ENCODE measurements around the gene BMP8A. TPM values are rescaled to one million over a fixed set of nuclear protein-coding genes. Genes with fewer than 3 reads are reported as not detected.
A peak's percentile ranks its signal among the peaks of the same experiment; 100 is the strongest.
"Not testable (repeated sequence)": the region's sequence is repeated elsewhere in the genome, so short reads cannot be mapped to it uniquely, and the experiment has no call there.

BMP8A gene
- total RNA-seq, 1 experiment from 2014 or later, result 0.54 TPM

- H3K4me3 ChIP-seq (ENCODE audit: low read depth in 2 of 2, low read length in 2 of 2); H3K36me3 ChIP-seq (ENCODE audit: control insufficient read depth, insufficient read depth, low read length); BruUV-seq (replicated peaks); CTCF ChIA-PET; intact Hi-C loops (cut with micrococcal nuclease; ENCODE audit: unreplicated experiment); DNase-seq (ENCODE audit: low read depth, low spot score); H3K27me3 ChIP-seq (ENCODE audit: control insufficient read depth, insufficient read depth, low read length); H3K27ac ChIP-seq (ENCODE audit: low read length); H3K9me3 ChIP-seq (ENCODE audit: control insufficient read depth, insufficient read depth, low read depth, low read length); POLR2A ChIA-PET; in situ Hi-C loops (cut with HindIII; ENCODE audit: low pct_unique_long_range_greater_than_20kb, low sequenced_read_pairs); ATAC-seq; H3K4me1 ChIP-seq (ENCODE audit: control insufficient read depth, insufficient read depth, low read length): not testable (repeated sequence)
Observed at GRCh38 chr1:39511477-39511876, 20.0 kb downstream of the BMP8A start.

- ATAC-seq, result peak; percentile 44; the same call in 1 of the 2 replicates
- H3K27ac ChIP-seq (ENCODE audit: low read length); H3K4me3 ChIP-seq (ENCODE audit: low read depth in 2 of 2, low read length in 2 of 2); H3K27me3 ChIP-seq (ENCODE audit: control insufficient read depth, insufficient read depth, low read length); H3K9me3 ChIP-seq (ENCODE audit: control insufficient read depth, insufficient read depth, low read depth, low read length); POLR2A ChIA-PET; intact Hi-C loops (cut with micrococcal nuclease; ENCODE audit: unreplicated experiment); BruUV-seq (replicated peaks); DNase-seq (ENCODE audit: low read depth, low spot score); CTCF ChIA-PET; H3K36me3 ChIP-seq (ENCODE audit: control insufficient read depth, insufficient read depth, low read length); in situ Hi-C loops (cut with HindIII; ENCODE audit: low pct_unique_long_range_greater_than_20kb, low sequenced_read_pairs); H3K4me1 ChIP-seq (ENCODE audit: control insufficient read depth, insufficient read depth, low read length): not testable (repeated sequence)
Observed at GRCh38 chr1:39512234-39512847, 20.9 kb downstream of the BMP8A start.

- POLR2A ChIA-PET, result not testable (repeated sequence)
Observed at GRCh38 chr1:39514710-39515124, 23.3 kb downstream of the BMP8A start.

GRCh38 chr1:39515131-39516086, 24.0 kb downstream of the BMP8A start:
- in situ Hi-C loops (cut with HindIII; ENCODE audit: low pct_unique_long_range_greater_than_20kb, low sequenced_read_pairs); H3K27me3 ChIP-seq (ENCODE audit: control insufficient read depth, insufficient read depth, low read length); POLR2A ChIA-PET; intact Hi-C loops (cut with micrococcal nuclease; ENCODE audit: unreplicated experiment); H3K4me3 ChIP-seq (ENCODE audit: low read depth in 2 of 2, low read length in 2 of 2); DNase-seq (ENCODE audit: low read depth, low spot score); H3K27ac ChIP-seq (ENCODE audit: low read length); CTCF ChIA-PET; H3K9me3 ChIP-seq (ENCODE audit: control insufficient read depth, insufficient read depth, low read depth, low read length); BruUV-seq (replicated peaks); ATAC-seq; H3K4me1 ChIP-seq (ENCODE audit: control insufficient read depth, insufficient read depth, low read length); H3K36me3 ChIP-seq (ENCODE audit: control insufficient read depth, insufficient read depth, low read length): not testable (repeated sequence)

More at GRCh38 chr1:39514710-39515124, 23.3 kb downstream of the BMP8A start:
- ATAC-seq; in situ Hi-C loops (cut with HindIII; ENCODE audit: low pct_unique_long_range_greater_than_20kb, low sequenced_read_pairs); BruUV-seq (replicated peaks); H3K4me1 ChIP-seq (ENCODE audit: control insufficient read depth, insufficient read depth, low read length); H3K9me3 ChIP-seq (ENCODE audit: control insufficient read depth, insufficient read depth, low read depth, low read length); H3K27ac ChIP-seq (ENCODE audit: low read length); CTCF ChIA-PET; intact Hi-C loops (cut with micrococcal nuclease; ENCODE audit: unreplicated experiment); H3K27me3 ChIP-seq (ENCODE audit: control insufficient read depth, insufficient read depth, low read length); H3K36me3 ChIP-seq (ENCODE audit: control insufficient read depth, insufficient read depth, low read length); H3K4me3 ChIP-seq (ENCODE audit: low read depth in 2 of 2, low read length in 2 of 2); DNase-seq (ENCODE audit: low read depth, low spot score): not testable (repeated sequence)

GRCh38 chr1:39516841-39517240, 25.4 kb downstream of the BMP8A start:
- POLR2A ChIA-PET; ATAC-seq; BruUV-seq (replicated peaks); DNase-seq (ENCODE audit: low read depth, low spot score); H3K27ac ChIP-seq (ENCODE audit: low read length); H3K27me3 ChIP-seq (ENCODE audit: control insufficient read depth, insufficient read depth, low read length); H3K4me3 ChIP-seq (ENCODE audit: low read depth in 2 of 2, low read length in 2 of 2); in situ Hi-C loops (cut with HindIII; ENCODE audit: low pct_unique_long_range_greater_than_20kb, low sequenced_read_pairs); H3K36me3 ChIP-seq (ENCODE audit: control insufficient read depth, insufficient read depth, low read length); H3K9me3 ChIP-seq (ENCODE audit: control insufficient read depth, insufficient read depth, low read depth, low read length); H3K4me1 ChIP-seq (ENCODE audit: control insufficient read depth, insufficient read depth, low read length); intact Hi-C loops (cut with micrococcal nuclease; ENCODE audit: unreplicated experiment): not testable (repeated sequence)
- CTCF ChIA-PET, result interaction anchor here (0.6 kb wide), 1 partner anchor 34 kb away, joined by 8 read pairs; no protein-coding TSS in a partner anchor

- H3K27ac ChIP-seq (ENCODE audit: low read length); intact Hi-C loops (cut with micrococcal nuclease; ENCODE audit: unreplicated experiment); in situ Hi-C loops (cut with HindIII; ENCODE audit: low pct_unique_long_range_greater_than_20kb, low sequenced_read_pairs); ATAC-seq; H3K27me3 ChIP-seq (ENCODE audit: control insufficient read depth, insufficient read depth, low read length); POLR2A ChIA-PET; H3K9me3 ChIP-seq (ENCODE audit: control insufficient read depth, insufficient read depth, low read depth, low read length); H3K4me1 ChIP-seq (ENCODE audit: control insufficient read depth, insufficient read depth, low read length); DNase-seq (ENCODE audit: low read depth, low spot score); H3K36me3 ChIP-seq (ENCODE audit: control insufficient read depth, insufficient read depth, low read length); H3K4me3 ChIP-seq (ENCODE audit: low read depth in 2 of 2, low read length in 2 of 2); BruUV-seq (replicated peaks); CTCF ChIA-PET: not testable (repeated sequence)
Observed at GRCh38 chr1:39517936-39518335, 26.5 kb downstream of the BMP8A start.

GRCh38 chr1:39519376-39519775, 27.9 kb downstream of the BMP8A start:
- peak; percentile 64 for ATAC-seq
- H3K27ac ChIP-seq (ENCODE audit: low read length); H3K9me3 ChIP-seq (ENCODE audit: control insufficient read depth, insufficient read depth, low read depth, low read length); H3K27me3 ChIP-seq (ENCODE audit: control insufficient read depth, insufficient read depth, low read length); CTCF ChIA-PET; DNase-seq (ENCODE audit: low read depth, low spot score); intact Hi-C loops (cut with micrococcal nuclease; ENCODE audit: unreplicated experiment); H3K4me3 ChIP-seq (ENCODE audit: low read depth in 2 of 2, low read length in 2 of 2); BruUV-seq (replicated peaks); in situ Hi-C loops (cut with HindIII; ENCODE audit: low pct_unique_long_range_greater_than_20kb, low sequenced_read_pairs); H3K4me1 ChIP-seq (ENCODE audit: control insufficient read depth, insufficient read depth, low read length); H3K36me3 ChIP-seq (ENCODE audit: control insufficient read depth, insufficient read depth, low read length); POLR2A ChIA-PET: not testable (repeated sequence)

Measured in Panc1 (cell line).